Measurements from ENCODE around the gene OTOP3.

The OTOP3 gene

GRCh38 chr17:74987418-74987908, 51.8 kb downstream of the OTOP3 start, which contains the start of gene CDR2L:
Gene CDR2L (plus strand): TSS chr17:74987632. CDS start chr17:74988044, 412 bp downstream.
- DNase-seq (ENCODE audit: low read depth), result peak; percentile 89

- DNase-seq (ENCODE audit: low read depth), result no peak
Observed at GRCh38 chr17:74987909-74988711, 52.4 kb downstream of the OTOP3 start.

- DNase-seq (ENCODE audit: low read depth), result no peak
Observed at GRCh38 chr17:74990581-74991105, 54.9 kb downstream of the OTOP3 start.

GRCh38 chr17:74992223-74992622, 56.5 kb downstream of the OTOP3 start:
- DNase-seq (ENCODE audit: low read depth), result no peak

- no peak for DNase-seq (ENCODE audit: low read depth)
Observed at GRCh38 chr17:74994440-74994839, 58.7 kb downstream of the OTOP3 start.

- DNase-seq (ENCODE audit: low read depth), result no peak
Observed at GRCh38 chr17:74995847-74996246, 60.1 kb downstream of the OTOP3 start.

GRCh38 chr17:74998783-74999182, 63.1 kb downstream of the OTOP3 start:
- no peak for DNase-seq (ENCODE audit: low read depth)

- DNase-seq (ENCODE audit: low read depth), result no peak
Observed at GRCh38 chr17:74999523-74999922, 63.8 kb downstream of the OTOP3 start.

Data from activated T-cell treated with anti-CD3 and anti-CD28 coated beads for 1 hour (primary cell).